ENCODE results near the gene MMP20. TPM values are rescaled to one million over a fixed set of nuclear protein-coding genes. Genes with fewer than 3 reads are reported as not detected.

MMP20 gene
- total RNA-seq, 1 donor from 2014 or later: not detected

DNA sequence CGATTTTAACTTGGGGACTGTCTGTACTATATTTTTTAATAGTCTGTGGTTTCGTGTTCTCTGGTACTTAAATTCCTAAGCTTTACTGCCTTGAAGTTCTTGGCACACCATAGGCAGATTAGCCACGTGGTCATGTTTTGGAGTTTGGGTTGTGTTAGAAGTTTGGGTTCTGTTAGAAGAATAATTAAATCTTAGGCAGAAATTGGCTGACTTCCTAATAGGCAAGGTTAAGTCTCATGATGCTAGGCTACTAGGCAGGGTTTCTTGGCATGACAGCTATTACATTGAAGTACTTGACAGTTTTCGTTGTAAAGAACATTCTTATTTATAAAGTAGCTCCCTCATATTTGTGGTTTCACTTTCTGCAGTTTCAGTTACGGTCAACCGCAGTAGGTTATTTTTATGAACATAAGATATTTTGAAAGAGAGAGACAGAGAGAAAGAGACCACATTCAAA is 64.5 kb downstream of the MMP20 start:
- no peak for DNase-seq (ENCODE audit: low read depth, low spot score)

DNA sequence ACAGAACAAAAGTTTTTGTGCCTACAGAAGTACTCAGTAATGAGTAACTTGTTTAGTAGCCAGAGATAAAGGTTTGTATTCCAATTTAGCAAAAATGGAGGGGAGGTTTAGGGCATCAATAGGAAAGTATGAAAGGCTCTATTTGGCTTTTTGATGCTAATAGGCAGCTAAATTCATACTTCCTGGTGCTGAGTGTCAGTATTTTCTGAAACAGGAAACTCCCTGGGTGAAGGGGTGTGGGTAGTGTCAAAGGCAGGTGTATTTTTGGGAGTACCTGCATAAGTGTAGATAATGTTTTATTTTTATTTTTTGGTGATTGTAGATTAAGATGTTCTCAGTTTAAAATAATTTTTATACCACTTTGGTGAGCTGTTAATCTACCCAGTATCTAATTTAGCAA is 65.3 kb downstream of the MMP20 start:
- no peak for DNase-seq (ENCODE audit: low read depth, low spot score)

DNA sequence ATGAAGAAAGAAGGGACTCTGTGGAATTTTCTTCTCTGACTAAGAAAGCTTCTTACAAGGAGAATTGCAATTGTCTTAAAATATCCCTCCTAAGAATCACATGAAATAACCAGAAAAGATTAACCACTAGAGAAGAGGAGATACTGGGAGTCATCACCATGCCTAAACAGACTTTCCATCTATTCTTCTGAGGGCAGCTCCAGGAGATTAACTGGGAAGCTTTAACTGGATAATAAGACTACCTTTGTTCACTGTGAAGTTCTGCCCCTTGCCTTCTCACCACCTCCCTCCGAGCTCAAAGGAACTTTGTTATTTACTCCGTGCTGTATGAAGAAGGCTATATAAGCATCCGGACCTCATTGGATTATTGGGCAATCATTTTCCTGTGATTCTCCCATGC is 70.0 kb downstream of the MMP20 start:
- no peak for DNase-seq (ENCODE audit: low read depth, low spot score)

DNA sequence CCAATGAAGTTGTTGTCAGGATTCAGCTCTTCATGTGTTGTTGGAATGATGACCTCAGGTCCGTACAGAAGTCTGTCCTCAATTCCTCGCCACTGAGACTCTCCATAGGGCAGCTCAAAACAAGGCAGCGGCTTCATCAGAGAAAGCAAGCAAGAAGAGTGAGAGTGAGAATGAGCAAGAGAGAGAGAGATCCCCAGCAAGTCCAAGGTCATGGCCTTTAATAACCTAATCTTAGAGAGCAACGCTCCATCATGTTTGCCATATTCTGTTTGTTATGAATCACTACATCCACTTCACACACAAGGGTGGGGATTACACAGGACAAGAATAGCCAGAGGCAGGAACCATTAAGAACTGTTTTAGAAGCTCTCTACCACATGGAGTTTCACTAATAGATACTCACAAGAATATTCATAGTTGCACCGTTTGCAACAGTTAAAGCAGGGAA is 71.3 kb downstream of the MMP20 start:
- DNase-seq (ENCODE audit: low read depth, low spot score): no peak

DNA sequence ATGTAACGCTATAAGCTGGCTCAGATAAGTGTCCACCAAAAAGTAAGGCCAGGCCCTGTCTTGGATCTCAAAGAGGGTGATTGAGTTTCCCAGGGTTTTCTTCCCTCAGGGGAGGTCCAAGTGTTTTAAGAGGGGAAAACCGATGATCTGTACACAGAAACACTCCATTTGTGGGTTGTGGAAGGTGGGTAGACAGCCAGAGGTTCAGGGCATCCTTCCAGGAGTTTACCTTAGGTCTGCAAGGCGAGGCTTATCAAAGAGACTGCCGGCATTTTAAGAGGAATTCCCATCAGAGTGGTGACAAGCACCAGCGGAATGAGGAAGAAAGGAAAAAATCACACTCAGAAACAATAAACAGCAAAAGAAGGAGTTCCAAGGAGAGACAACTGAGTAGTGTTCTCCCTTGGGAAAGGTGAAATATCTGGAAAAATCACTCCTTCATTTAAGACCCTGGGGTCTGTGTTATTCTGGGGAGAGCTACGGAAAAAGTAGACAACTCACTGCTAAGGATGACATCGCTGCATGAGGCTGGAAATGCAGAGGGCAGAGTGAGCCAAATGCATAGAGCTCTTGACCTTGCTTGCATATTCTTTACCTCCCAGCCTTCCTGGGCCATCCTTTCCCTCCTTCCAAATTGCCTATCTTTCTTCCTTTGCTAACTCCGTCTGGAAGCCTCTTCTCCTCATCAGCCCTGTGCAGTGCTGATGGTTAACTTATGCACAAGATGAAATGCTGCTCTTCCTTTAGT is 72.5 kb downstream of the MMP20 start:
- DNase-seq (ENCODE audit: low read depth, low spot score): no peak

DNA sequence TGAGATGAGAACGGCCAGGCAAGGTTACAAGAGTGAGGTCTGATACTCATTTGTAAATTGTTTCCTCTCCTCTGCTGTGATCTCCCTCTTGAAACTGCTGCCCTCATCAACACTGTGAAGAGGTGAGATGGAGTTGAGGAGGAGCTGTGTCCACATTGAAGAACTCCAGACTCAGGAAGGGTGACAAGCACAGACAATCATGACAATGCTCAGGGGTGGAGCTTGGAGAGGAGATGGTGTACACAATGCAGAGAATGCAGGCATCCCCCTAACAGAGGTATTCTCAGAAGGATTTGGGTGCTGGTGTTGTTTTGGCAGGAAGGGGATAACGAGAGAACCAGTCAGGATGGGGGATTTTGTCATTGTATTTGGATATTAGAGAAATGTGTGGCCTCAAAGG is 73.1 kb downstream of the MMP20 start:
- DNase-seq (ENCODE audit: low read depth, low spot score): no peak

DNA sequence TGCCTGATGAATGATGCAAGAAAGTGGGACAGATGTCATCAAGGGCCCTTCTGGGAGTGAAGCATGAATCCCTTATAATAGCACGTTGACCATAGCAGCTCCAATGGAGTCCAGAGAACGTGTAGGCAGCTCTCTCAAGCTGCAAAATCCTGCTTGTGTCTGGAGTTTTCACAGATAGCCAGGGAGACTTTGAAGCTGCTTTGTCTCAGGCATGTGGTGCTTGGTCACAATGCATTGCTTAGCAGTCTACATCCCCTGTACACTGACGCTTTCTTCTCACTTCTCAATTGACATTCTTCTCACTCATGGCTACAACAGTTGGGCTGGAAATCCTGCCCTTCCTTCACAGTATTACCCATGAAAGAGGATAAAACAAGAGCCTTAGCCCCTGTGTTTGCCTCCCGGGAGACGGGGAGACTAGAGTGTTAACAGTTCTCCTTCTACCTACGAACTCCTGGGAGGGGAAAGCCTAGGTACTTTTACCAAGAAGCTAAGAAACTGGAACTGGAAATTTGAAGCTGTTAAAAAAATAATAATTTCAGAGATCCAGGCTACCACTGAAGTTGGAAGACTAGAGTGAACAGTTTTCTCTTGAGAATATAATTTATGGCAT is 73.9 kb downstream of the MMP20 start:
- DNase-seq (ENCODE audit: low read depth, low spot score): no peak

DNA sequence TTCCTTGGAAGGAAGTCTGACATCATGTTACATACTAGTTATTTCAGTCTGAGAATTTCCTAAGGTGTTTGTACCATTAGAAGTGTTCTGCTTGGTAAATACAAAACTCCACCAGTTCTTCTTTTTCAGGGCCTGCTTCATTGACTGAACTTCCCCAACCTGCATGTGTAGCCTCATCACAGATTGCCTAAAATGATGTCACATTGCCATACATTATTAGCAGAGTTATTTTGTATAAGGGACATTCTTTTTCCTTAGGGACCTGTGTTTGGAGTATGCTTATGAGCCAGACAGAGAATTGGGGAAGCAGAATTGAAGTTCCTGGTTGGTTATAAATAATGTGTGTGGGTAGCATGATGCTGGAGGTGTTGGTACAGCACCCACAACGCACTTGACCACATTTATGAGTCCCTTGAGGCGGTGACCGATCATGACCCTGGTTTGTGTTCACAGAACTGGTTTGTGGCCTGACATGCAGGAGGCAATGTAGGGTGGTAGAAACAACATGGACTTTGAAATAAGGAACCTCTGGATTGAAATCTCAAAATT is 78.1 kb downstream of the MMP20 start:
- DNase-seq (ENCODE audit: low read depth, low spot score): no peak

DNA sequence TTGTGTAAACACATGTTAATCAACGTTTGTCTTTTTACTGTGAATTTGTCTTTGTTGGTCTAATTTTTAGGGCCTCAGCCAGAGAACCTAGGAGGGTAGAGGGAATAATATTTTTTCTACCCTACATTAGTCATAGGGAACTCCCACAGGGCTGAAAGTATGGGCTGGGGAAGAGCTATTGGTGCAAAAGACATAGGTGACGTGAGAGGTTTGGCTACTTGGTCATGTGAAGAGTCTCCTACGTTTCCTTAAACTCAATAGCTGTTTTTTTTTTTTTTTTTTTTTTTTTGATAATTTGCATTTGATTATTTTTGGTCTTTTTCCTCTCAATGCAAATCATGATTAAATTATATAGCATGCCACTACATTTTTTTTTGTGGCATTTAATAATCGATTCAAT is 78.7 kb downstream of the MMP20 start:
- DNase-seq (ENCODE audit: low read depth, low spot score): no peak

DNA sequence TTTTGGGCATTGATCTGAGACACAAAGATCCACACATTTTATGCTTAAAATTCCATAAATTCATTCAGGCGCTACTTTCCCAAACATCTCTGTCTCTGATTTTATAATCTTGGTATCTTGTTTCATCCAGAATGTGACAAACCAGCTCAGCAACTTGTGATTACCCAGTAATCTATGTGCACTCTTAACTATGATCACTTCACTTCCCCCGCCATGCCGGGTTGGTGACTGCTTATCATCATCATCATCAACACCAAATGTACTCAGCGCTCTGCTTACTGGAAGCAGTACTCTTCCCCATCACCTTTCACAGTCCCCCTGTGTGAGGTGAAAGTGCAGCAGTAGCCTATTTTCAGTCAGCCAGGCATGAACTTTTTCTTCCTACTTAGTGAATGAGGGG is 79.4 kb downstream of the MMP20 start:
- no peak for DNase-seq (ENCODE audit: low read depth, low spot score)

DNA sequence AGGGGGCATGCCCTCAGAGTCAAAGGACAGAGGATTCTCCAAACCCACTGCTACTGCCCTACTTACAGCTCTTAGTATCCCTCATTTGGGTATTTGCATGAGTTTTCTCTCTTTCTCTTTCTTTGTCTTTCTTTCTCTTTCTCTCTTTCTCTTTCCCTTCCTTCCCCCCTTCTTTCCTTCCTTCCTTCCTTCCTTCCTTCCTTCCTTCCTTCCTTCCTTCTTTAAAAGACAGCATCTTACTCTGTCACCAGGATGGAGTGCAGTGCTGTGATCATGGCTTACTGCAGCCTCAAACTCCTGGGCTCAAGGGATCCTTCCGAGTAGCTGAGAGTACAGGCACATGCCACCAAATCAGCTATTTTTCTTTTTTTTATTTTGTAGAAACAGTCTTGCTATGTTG is 80.5 kb downstream of the MMP20 start:
- DNase-seq (ENCODE audit: low read depth, low spot score): no peak

DNA sequence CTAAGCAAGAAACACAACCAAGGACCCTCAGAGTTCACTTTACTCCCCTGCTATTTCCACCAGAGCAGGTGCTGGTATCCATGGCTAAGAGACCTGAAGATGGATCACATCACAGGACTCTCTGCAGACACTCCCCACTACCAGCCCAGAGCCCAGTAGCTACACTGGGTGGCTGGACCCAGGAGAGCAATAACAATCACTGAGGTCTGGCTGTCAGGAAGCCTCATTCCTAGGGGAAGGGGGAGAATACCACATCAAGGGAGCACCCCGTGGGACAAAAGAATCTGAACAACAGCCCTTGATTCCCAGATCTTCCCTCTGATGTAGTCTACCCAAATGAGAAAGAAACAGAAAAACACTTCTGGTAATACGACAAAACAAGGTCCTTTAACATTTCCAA is 85.6 kb downstream of the MMP20 start:
- no peak for DNase-seq (ENCODE audit: low read depth, low spot score)

DNA sequence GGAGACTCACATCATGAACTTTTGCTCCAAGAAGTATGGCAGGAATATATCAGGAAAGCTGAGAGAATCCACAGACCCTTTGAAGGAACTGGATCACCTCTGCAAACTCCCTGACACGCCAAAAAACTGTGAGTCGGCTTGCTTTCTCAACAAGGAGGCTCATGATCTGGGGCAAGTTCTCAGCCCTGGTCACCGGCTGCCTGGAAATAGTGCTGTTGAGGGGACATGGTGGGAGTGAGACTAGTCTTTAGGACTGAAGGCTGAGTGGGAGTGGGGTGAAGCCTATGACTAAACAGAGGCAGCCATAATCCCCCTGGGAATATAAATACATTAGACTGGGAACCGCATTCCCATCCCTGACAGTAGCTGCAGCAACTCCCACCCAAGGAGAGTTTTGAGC is 86.2 kb downstream of the MMP20 start:
- no peak for DNase-seq (ENCODE audit: low read depth, low spot score)

DNA sequence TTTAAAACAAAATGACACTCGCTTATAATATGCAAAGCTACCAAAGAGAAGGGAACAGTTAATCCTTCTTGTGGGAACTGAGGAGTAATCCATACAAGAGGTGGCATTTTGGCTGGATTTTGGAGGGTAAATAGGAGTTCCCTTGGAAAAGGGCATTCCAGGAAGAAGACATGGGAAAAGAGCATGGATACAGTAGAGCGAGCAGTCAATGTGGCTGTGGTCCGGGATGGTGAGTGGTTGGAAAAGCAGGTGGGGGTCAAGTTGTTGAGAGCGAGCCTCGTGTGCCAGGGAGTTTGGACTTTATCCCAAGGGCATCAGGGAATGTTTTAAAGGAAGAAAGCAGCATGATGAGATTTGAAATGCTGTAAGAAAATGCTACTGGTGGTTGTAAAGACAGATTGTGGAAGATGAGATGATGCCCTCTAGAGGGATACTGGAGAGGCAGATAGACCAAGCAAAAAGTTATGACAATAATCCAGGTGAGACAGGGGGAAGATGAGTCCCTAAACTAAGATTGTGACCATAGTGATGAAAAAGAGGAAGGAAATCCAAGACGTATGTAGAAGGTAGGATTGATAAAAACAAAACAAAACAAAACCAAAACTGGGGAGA is 90.8 kb downstream of the MMP20 start:
- DNase-seq (ENCODE audit: low read depth, low spot score): no peak

DNA sequence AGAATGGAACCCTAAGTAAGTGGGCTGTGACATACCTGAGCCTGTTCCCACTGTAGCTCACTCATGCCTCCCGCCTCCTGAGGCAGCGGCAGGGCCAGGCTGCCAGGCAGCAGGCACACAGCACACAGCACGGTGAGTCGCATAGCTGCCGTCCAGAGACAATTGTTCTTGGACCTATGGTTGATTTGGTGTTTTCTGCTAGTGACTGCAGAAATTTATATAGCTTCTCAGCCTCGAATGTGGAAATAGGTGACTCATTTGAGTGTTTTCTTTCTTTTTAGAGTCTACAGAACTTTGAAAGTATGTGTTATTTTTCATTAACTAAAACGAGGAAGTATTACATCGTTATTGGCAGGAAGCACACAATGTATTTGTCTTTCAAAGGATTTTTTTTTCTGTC is 94.6 kb downstream of the MMP20 start, which contains the start of gene MMP7:
TSS of gene MMP7 (minus strand) at position 190 of the 400 bp plus-strand sequence. CDS start at position 143, 47 bp downstream.
- peak; percentile 5 for DNase-seq (ENCODE audit: low read depth, low spot score)

DNA sequence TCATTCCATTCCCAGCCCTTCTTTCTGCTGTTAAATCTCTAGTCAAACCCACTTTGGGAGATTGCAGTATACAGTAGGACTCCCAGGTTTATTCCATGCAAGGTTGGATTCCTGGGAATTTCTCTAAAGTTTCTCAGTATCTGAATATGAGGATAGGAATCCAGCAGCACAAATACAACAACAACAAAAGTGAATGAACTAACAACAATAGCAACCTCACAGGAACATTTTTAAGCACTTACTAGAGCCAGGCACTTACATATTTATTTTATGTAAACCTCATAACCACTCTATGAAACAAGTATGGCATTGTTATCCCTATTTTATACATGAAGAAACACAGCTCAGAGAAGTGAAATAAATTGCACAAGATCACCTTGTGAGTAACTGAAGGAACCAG is 96.5 kb downstream of the MMP20 start:
- DNase-seq (ENCODE audit: low read depth, low spot score): no peak

DNA sequence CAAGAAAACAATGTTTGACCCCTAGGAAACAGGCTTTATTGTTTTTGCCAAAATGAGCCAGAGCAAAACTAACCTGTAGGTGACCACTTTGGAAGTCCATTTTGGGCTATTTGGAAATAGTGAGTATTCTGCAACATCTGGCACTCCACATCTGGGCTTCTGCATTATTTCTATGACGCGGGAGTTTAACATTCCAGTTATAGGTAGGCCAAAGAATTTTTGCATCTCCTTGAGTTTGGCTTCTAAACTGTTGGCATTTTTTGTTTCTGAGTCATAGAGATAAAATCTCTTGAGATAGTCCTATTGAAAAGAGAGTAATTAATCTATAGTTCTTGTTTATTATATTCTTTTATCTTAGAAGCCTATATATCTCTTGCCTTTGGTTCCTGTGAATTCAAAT is 97.4 kb downstream of the MMP20 start:
- DNase-seq (ENCODE audit: low read depth, low spot score): no peak

DNA sequence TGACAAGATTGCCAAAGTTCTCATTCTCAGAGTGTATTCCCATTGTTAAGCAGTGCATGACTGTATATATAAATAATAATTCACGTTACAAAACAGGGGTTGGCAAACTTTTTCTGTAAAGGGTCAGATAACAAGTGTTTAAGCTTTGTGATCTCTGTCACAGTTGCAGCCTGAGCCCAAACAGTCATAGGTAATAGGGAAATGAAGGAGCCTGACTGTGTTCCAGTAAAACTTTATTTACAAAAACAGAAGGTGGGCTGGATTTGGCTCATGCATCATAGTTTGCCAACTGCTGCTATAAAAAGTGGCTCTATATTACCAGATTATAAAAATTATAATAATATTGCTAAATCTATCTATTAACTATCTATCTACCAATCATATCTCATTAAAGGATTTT is 98.1 kb downstream of the MMP20 start:
- no peak for DNase-seq (ENCODE audit: low read depth, low spot score)

Data from pulmonary artery endothelial cell (primary cell).